Measurements from ENCODE around the gene AKT3. TPM values are rescaled to one million over a fixed set of nuclear protein-coding genes. Genes with fewer than 3 reads are reported as not detected.

The AKT3 gene
- polyA plus RNA-seq, 2 of the 4 experiments (the other 2 are of a cell fraction), result 18.4 to 43.5 TPM

- WGBS (ENCODE audit: missing lambda C conversion rate), result 82% methylated on average over 11 of the region's 15 CpGs
- ATAC-seq (peak; percentile 56 to 63), FAIRE-seq (no peak), DNase-seq (ENCODE audit: low read depth in 1 of 2, low spot score in 1 of 2) (no peak)
- peak overlapping the region; percentile 64 for H3K4me3 ChIP-seq
- ChIA-PET CTCF (no interaction called here), POLR2A (no interaction called here)
- H3K9me3 ChIP-seq, result no peaks in the 10 kb centered on the region
- peak overlapping the region; percentile 76 to 88 for H3K27ac ChIP-seq
- peak overlapping the region; percentile 75 for H3K4me2 ChIP-seq
- TF ChIP-seq HEYL (CRISPR knock-in tag; IDR thresholded peaks at IDR 0.05) (no peak), FOSB (CRISPR knock-in tag; IDR thresholded peaks at IDR 0.05) (no peak), POLR2A (IDR thresholded peaks at IDR 0.05; ENCODE audit: low read length) (no peak), RNF2 (IDR thresholded peaks at IDR 0.05; ENCODE audit: borderline replicate concordance, low read depth) (no peak), RAD21 (conservative IDR thresholded peaks at IDR 0.05 in 1 of 2, IDR thresholded peaks at IDR 0.05 in 1 of 2) (no peak), HOXB13 (CRISPR knock-in tag; IDR thresholded peaks at IDR 0.05; ENCODE audit: low read depth) (no peak)
- peaks cover 10% of the 10 kb centered on the region; the same call in 2 of the 3 replicates for H3K4me1 ChIP-seq
Measured at GRCh38 chr1:243487036-243487648, 362.9 kb downstream of the AKT3 start.

- TF ChIP-seq GATA3 (IDR thresholded peaks at IDR 0.05; ENCODE audit: borderline replicate concordance) (no peak), RCOR1 (IDR thresholded peaks at IDR 0.05; ENCODE audit: low read depth, low read length) (no peak), CBX2 (IDR thresholded peaks at IDR 0.05; ENCODE audit: borderline replicate concordance, low read depth) (no peak), EHMT2 (IDR thresholded peaks at IDR 0.05; ENCODE audit: low read depth) (no peak)
- TF ChIP-seq, protein P1, sequence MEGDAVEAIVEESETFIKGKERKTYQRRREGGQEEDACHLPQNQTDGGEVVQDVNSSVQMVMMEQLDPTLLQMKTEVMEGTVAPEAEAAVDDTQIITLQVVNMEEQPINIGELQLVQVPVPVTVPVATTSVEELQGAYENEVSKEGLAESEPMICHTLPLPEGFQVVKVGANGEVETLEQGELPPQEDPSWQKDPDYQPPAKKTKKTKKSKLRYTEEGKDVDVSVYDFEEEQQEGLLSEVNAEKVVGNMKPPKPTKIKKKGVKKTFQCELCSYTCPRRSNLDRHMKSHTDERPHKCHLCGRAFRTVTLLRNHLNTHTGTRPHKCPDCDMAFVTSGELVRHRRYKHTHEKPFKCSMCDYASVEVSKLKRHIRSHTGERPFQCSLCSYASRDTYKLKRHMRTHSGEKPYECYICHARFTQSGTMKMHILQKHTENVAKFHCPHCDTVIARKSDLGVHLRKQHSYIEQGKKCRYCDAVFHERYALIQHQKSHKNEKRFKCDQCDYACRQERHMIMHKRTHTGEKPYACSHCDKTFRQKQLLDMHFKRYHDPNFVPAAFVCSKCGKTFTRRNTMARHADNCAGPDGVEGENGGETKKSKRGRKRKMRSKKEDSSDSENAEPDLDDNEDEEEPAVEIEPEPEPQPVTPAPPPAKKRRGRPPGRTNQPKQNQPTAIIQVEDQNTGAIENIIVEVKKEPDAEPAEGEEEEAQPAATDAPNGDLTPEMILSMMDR (IDR thresholded peaks at IDR 0.05), result no peak
- ChIA-PET CTCF (no interaction called here), POLR2A (no interaction called here)
Measured at GRCh38 chr1:243483952-243484351, 366.1 kb downstream of the AKT3 start.

DNA sequence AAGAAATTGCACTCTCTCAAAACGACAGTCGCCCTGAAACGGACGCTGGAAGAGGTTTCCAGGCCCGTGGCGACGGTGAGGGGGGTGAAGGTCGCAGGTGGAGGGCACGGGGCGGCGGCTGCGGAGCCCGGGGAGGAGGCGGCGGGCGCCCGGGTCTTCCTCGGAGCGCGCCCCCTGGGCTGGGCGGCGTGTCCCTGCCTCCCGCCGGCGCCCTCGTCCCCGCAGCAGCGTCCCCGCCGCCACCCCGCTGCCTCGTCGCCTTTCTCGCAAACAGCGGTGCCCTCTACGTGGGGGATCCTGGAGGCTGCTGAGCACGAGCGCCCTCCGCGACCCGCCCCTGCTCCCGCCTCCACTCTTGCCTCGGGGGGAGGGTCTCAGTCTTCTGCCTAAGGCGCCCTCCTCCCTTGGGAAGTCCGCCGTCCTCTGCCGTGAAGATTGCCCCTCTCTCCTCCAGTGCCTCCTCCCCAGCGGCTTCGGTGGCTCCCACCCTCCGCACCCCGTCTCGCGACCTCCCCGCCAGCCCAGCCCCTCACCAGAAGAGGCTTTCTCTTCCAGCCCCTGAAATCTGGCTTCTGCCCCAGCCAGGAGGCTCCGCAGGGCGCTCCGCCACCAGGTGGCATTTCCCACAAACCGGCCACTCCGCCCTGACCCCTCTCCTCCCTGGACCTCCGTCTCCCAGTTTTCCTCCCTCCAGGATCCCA is 366.8 kb downstream of the AKT3 start:
- no peak for ATAC-seq
- CTCF ChIA-PET, result interaction anchor here (1.1 kb wide), 1 partner anchor 10 kb away, joined by 4 read pairs; no protein-coding TSS in a partner anchor

More at GRCh38 chr1:243483952-243484351, 366.1 kb downstream of the AKT3 start:
- Histone ChIP-seq H3K4me2 (no peak overlapping the region), H3K4me1 (peaks cover 18% of the 10 kb centered on the region; the same call in 2 of the 3 replicates), H3K27ac (no peak overlapping the region), H3K9me3 (no peaks in the 10 kb centered on the region), H3K4me3 (no peak overlapping the region)
- FAIRE-seq, result no peak
- no peak for DNase-seq (ENCODE audit: low read depth in 1 of 2, low spot score in 1 of 2)
- WGBS (ENCODE audit: missing lambda C conversion rate), result 94% methylated on average over 13 of the region's 16 CpGs
- no peak for ATAC-seq

More for the DNA sequence above, 366.8 kb downstream of the AKT3 start:
- FAIRE-seq (no peak), DNase-seq (ENCODE audit: low read depth in 1 of 2, low spot score in 1 of 2) (no peak)
- no peak overlapping the region for H3K4me2 ChIP-seq
- 93% methylated on average over 37 of the region's 60 CpGs for WGBS (ENCODE audit: missing lambda C conversion rate)
- H3K4me1 ChIP-seq, result peaks cover 13% of the 10 kb centered on the region; the same call in 2 of the 3 replicates
- TF ChIP-seq ATOH8 (CRISPR knock-in tag; IDR thresholded peaks at IDR 0.05; ENCODE audit: low read depth), result no peak
- 0 out of 5 replicates have a peak, but pooled peaks of 1 of the 2 experiments have one; percentile 10 for TF ChIP-seq RAD21 (conservative IDR thresholded peaks at IDR 0.05 in 1 of 2, IDR thresholded peaks at IDR 0.05 in 1 of 2)
- TF ChIP-seq, protein P1 (IDR thresholded peaks at IDR 0.05), result 0 out of 3 replicates have a peak, but pooled peaks have one; percentile 6
- TF ChIP-seq JUN (IDR thresholded peaks at IDR 0.05), result no peak
- no peak overlapping the region for H3K4me3 ChIP-seq
- POLR2A ChIA-PET, result no interaction called here
- H3K9me3 ChIP-seq, result no peaks in the 10 kb centered on the region
- peak overlapping the region in 1 of 2 experiments; percentile 76; a peak in 2 of 6 replicates for H3K27ac ChIP-seq

All from A549 (cell line).